ENCODE data around the gene UBE2R2. TPM values are rescaled to one million over a fixed set of nuclear protein-coding genes. Genes with fewer than 3 reads are reported as not detected.

UBE2R2 gene
- total and polyA plus RNA-seq, 2 donors (not counting 3 experiments of a cell fraction or from before 2014, with no cell fraction given) = 23.9 to 54.3 TPM

DNA sequence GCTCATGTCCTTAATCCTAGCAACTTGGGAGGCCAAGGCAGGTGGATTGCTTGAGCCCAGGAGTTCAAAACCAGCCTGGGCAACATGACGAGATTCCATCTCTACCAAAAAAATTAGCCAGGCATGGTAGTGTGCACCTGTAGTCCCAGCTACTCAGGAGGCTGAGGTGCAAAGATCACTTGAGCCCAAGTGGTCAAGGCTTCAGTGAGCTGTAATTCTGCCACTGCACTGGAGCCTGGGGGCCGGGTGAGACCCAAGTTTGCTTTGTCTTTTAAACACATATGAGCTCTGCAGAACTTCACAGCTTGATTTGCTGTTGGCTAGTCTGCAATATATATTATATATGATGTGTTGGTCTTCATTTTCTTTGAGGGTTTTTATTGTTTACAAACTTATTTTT is 89.8 kb downstream of the UBE2R2 start:
- H3K9me3 ChIP-seq (replicated peaks; ENCODE audit: control insufficient read depth, insufficient read depth, low read length) = no peaks in the 10 kb centered on the region
- no peaks in the 10 kb centered on the region for H3K27me3 ChIP-seq (ENCODE audit: control insufficient read depth in 2 of 2, insufficient read depth in 2 of 2, low read length in 2 of 2)
- H3K9ac ChIP-seq (replicated peaks; ENCODE audit: extremely low read depth, insufficient read depth, low read length) = no peak overlapping the region
- intact Hi-C loops (cut with micrococcal nuclease) = loop anchor here (5.0 kb wide), 1 partner anchor 94 kb away; no protein-coding TSS in a partner anchor
- peaks cover 3 to 4% of the 10 kb centered on the region in 2 experiments for H3K36me3 ChIP-seq (ENCODE audit: control insufficient read depth in 2 of 2, extremely low read depth in 1 of 2, insufficient read depth in 2 of 2, low read length in 2 of 2)
- H4K20me1 ChIP-seq (replicated peaks; ENCODE audit: control insufficient read depth, extremely low read depth, insufficient read depth, low read length) = peaks cover 10% of the 10 kb centered on the region
- no peak for TF ChIP-seq EZH2 (IDR thresholded peaks at IDR 0.05; ENCODE audit: borderline replicate concordance, low read depth, low read length, severe bottlenecking)
- TF ChIP-seq GATA2 (IDR thresholded peaks at IDR 0.05; ENCODE audit: insufficient read depth, insufficient read length, low read depth, low read length) = no peak
- TF ChIP-seq POLR2AphosphoS5 (IDR thresholded peaks at IDR 0.05; ENCODE audit: insufficient read depth, low read depth, low read length) = no peak
- H3K4me1 ChIP-seq (ENCODE audit: control insufficient read depth, extremely low read depth, insufficient read depth, low read length) = no peaks in the 10 kb centered on the region
- peaks cover 72% of the 10 kb centered on the region for H3K79me2 ChIP-seq (ENCODE audit: control insufficient read depth, insufficient read depth, low read length)
- CTCF ChIA-PET = interaction anchor here (3.1 kb wide), 1 partner anchor 93 kb away, joined by 16 read pairs; no protein-coding TSS in a partner anchor
- H2AFZ ChIP-seq (ENCODE audit: low read depth, low read length) = no peak overlapping the region
- no peak overlapping the region for H3K27ac ChIP-seq (ENCODE audit: insufficient read depth, low read depth, low read length)
- DNase-seq (ENCODE audit: low read depth, low spot score) (no peak), FAIRE-seq (no peak)
- no peak overlapping the region for H3K4me2 ChIP-seq (ENCODE audit: insufficient read depth, low read length)
- POLR2A ChIA-PET = no interaction called here
- no peak overlapping the region for H3K4me3 ChIP-seq (replicated peaks in 1 of 3; ENCODE audit: insufficient read depth in 1 of 3, low read depth in 1 of 3, low read length in 3 of 3)
- no peaks in the 10 kb centered on the region for H3K9me1 ChIP-seq (replicated peaks; ENCODE audit: control insufficient read depth, extremely low read depth, insufficient read depth, low read length)
- dilution Hi-C loops (cut with MboI; ENCODE audit: extremely low pct_ligation_motif_present, low sequenced_read_pairs) = no loop called here
- no TSS peak for BruUV-seq (replicated peaks)

DNA sequence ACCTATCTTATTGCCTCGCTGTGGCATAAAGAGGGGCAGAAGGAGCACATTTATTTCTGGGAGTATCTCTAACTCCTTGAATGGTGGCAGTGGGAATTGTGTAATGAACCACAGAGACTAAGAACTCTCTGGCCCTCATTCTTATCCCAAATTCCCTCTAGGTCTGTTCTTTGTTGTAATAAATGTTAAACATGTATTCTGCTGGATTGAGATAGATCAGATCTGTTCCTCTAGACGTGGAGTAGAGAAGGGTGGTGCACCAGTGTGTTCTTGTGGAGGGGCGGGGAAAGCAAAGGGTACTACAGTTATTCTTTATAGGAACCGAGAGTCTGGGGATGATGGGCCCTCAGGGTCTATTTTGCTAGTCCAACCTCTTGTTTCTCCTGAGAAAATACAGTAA is 90.4 kb downstream of the UBE2R2 start:
- Histone ChIP-seq H3K27ac (ENCODE audit: insufficient read depth, low read depth, low read length) (no peak overlapping the region), H2AFZ (ENCODE audit: low read depth, low read length) (no peak overlapping the region), H3K36me3 (ENCODE audit: control insufficient read depth in 2 of 2, extremely low read depth in 1 of 2, insufficient read depth in 2 of 2, low read length in 2 of 2) (peaks cover 0 to 4% of the 10 kb centered on the region in 2 experiments), H4K20me1 (replicated peaks; ENCODE audit: control insufficient read depth, extremely low read depth, insufficient read depth, low read length) (peaks cover 10% of the 10 kb centered on the region), H3K4me3 (replicated peaks in 1 of 3; ENCODE audit: insufficient read depth in 1 of 3, low read depth in 1 of 3, low read length in 3 of 3) (no peak overlapping the region), H3K9ac (replicated peaks; ENCODE audit: extremely low read depth, insufficient read depth, low read length) (no peak overlapping the region), H3K4me2 (ENCODE audit: insufficient read depth, low read length) (no peak overlapping the region), H3K79me2 (ENCODE audit: control insufficient read depth, insufficient read depth, low read length) (peaks cover 68% of the 10 kb centered on the region), H3K4me1 (ENCODE audit: control insufficient read depth, extremely low read depth, insufficient read depth, low read length) (no peaks in the 10 kb centered on the region), H3K9me1 (replicated peaks; ENCODE audit: control insufficient read depth, extremely low read depth, insufficient read depth, low read length) (no peaks in the 10 kb centered on the region), H3K9me3 (replicated peaks; ENCODE audit: control insufficient read depth, insufficient read depth, low read length) (no peaks in the 10 kb centered on the region), H3K27me3 (ENCODE audit: control insufficient read depth in 2 of 2, insufficient read depth in 2 of 2, low read length in 2 of 2) (no peaks in the 10 kb centered on the region)
- ChIA-PET POLR2A (no interaction called here), CTCF (interaction anchor here (3.1 kb wide), 1 partner anchor 94 kb away, joined by 16 read pairs; no protein-coding TSS in a partner anchor)
- no peak for TF ChIP-seq FOS (IDR thresholded peaks at IDR 0.05; ENCODE audit: borderline replicate concordance, insufficient read depth, low read length)
- TF ChIP-seq, protein P1, sequence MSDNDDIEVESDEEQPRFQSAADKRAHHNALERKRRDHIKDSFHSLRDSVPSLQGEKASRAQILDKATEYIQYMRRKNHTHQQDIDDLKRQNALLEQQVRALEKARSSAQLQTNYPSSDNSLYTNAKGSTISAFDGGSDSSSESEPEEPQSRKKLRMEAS (IDR thresholded peaks at IDR 0.05; ENCODE audit: insufficient read depth, insufficient read length) = no peak
- intact Hi-C loops (cut with micrococcal nuclease) = loop anchor here (5.0 kb wide), 1 partner anchor 95 kb away; no protein-coding TSS in a partner anchor
- DNase-seq (ENCODE audit: low read depth, low spot score) = no peak
- dilution Hi-C loops (cut with MboI; ENCODE audit: extremely low pct_ligation_motif_present, low sequenced_read_pairs) = no loop called here
- no TSS peak for BruUV-seq (replicated peaks)
- FAIRE-seq = no peak
